IMR-90 (cell line): Measurements from ENCODE around the gene DAD1.

Source experiments
- POLR2A ChIP-seq: IDR thresholded peaks from 2 replicates; pipeline ENCODE4 v1.6.1; 2012; ENCODE audit warnings: mild to moderate bottlenecking, low read depth, low read length
- TF ChIP-seq, protein P1 (sequence below): conservative IDR thresholded peaks from 2 replicates; pipeline ENCODE4 v1.5.1; 2012; ENCODE audit warnings: mild to moderate bottlenecking, low read depth, low read length, improper control_type of control experiment

DNA sequence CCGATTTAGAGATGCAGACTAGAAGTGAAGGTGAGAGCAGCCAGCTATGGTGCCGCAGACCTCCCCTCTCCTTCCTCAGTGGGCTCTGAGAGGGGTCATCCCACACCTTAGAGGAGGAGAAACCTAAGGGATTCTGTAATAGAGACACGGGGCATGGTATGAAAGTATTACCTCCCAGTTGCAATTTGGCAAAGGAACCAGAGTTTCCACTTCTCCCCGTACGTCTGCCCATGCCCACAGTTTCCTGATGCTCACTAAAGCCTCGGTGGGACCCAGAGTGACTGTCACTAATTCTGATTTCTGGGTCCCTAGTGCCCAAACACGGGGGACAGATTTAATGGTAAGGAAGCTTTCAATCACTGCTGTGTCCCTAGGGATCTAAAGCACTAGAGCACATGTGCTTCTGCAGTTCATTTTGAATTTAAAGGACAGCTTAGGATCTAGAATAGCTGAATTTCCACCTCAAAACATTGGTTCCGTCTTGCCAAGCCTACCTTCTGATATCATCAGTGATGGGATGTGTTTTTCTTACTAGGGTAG is 44.1 kb downstream of the DAD1 start:
- TF ChIP-seq, protein P1, sequence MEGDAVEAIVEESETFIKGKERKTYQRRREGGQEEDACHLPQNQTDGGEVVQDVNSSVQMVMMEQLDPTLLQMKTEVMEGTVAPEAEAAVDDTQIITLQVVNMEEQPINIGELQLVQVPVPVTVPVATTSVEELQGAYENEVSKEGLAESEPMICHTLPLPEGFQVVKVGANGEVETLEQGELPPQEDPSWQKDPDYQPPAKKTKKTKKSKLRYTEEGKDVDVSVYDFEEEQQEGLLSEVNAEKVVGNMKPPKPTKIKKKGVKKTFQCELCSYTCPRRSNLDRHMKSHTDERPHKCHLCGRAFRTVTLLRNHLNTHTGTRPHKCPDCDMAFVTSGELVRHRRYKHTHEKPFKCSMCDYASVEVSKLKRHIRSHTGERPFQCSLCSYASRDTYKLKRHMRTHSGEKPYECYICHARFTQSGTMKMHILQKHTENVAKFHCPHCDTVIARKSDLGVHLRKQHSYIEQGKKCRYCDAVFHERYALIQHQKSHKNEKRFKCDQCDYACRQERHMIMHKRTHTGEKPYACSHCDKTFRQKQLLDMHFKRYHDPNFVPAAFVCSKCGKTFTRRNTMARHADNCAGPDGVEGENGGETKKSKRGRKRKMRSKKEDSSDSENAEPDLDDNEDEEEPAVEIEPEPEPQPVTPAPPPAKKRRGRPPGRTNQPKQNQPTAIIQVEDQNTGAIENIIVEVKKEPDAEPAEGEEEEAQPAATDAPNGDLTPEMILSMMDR: no peak
- TF ChIP-seq POLR2A: no peak
